Left ventricle myocardium inferior (tissue), 1 donor: Measurements from ENCODE around the gene ZNF485. TPM values are rescaled to one million over a fixed set of nuclear protein-coding genes. Genes with fewer than 3 reads are reported as not detected.

Source experiments
- DNase-seq: peaks from one replicate; pipeline ENCODE4 v3.0.0-alpha.2; 2020
- H3K27ac ChIP-seq: fragments of 200-600 bp; replicated peaks from 2 replicates; pipeline ENCODE4 v1.8.0; 2021
- H3K27me3 ChIP-seq: fragments of 200-600 bp; 2 replicates; pipeline ENCODE4 v1.8.0; 2021; ENCODE audit warnings: low read depth
- H3K36me3 ChIP-seq: fragments of 200-600 bp; 2 replicates; pipeline ENCODE4 v1.8.0; 2021
- H3K4me1 ChIP-seq: fragments of 200-600 bp; 2 replicates; pipeline ENCODE4 v1.8.0; 2021
- H3K4me3 ChIP-seq: fragments of 200-600 bp; 2 replicates; pipeline ENCODE4 v1.8.0; 2021; ENCODE audit warnings: mild to moderate bottlenecking, moderate library complexity
- H3K9me3 ChIP-seq: fragments of 200-600 bp; replicated peaks from 2 replicates; pipeline ENCODE4 v1.8.0; 2021
- CTCF ChIP-seq: fragments of 200-600 bp; IDR thresholded peaks from 2 replicates; pipeline ENCODE4 v1.8.0; 2021; ENCODE audit warnings: antibody characterized with exemption, mild to moderate bottlenecking, borderline replicate concordance
- intact Hi-C: fragments of 100-400 bp; cut with micrococcal nuclease; formaldehyde crosslinking; loops from one replicate; pipeline ENCODE4 v1.11.0; 2022
- total RNA-seq: library from RNA; stranded (reverse); fragmentation: NEBNext Ultra II Directional; extraction: Animal tissue kit (Norgen Biotek cat#: 25700); gene quantifications from one replicate; pipeline ENCODE4 v1.2.1, GENCODE V29; 2021
- donor health status: DM: no; HTN: yes; CAD: no; lungs with severe emphysema.

ZNF485 gene
- total RNA-seq, 1 donor from 2014 or later: 1.5 TPM

GRCh38 chr10:43645866-43646265 lies 39.6 kb downstream of the ZNF485 start:
- Histone ChIP-seq H3K4me1 (peaks cover 19% of the 10 kb centered on the region), H3K27ac (no peak overlapping the region), H3K36me3 (peaks cover 57% of the 10 kb centered on the region), H3K27me3 (no peaks in the 10 kb centered on the region), H3K9me3 (peaks cover 62% of the 10 kb centered on the region), H3K4me3 (no peak overlapping the region)
- intact Hi-C loops: no loop called here
- no peak for DNase-seq
- no peak for TF ChIP-seq CTCF

GRCh38 chr10:43647576-43647975 lies 41.3 kb downstream of the ZNF485 start:
- DNase-seq: no peak
- Histone ChIP-seq H3K9me3 (peaks cover 45% of the 10 kb centered on the region), H3K27me3 (no peaks in the 10 kb centered on the region), H3K27ac (no peak overlapping the region), H3K4me1 (peaks cover 19% of the 10 kb centered on the region), H3K36me3 (peaks cover 44% of the 10 kb centered on the region), H3K4me3 (peak overlapping the region; percentile 96)
- intact Hi-C loops: no loop called here
- no peak for TF ChIP-seq CTCF

GRCh38 chr10:43648095-43648397 lies 41.8 kb downstream of the ZNF485 start:
- Histone ChIP-seq H3K27me3 (no peaks in the 10 kb centered on the region), H3K36me3 (peaks cover 39% of the 10 kb centered on the region), H3K9me3 (peaks cover 40% of the 10 kb centered on the region), H3K4me1 (peaks cover 19% of the 10 kb centered on the region), H3K4me3 (peak overlapping the region; percentile 96), H3K27ac (peak overlapping the region; percentile 92)
- intact Hi-C loops: no loop called here
- no peak for TF ChIP-seq CTCF
- DNase-seq: no peak

GRCh38 chr10:43648398-43649184 lies 42.4 kb downstream of the ZNF485 start, which contains the start of gene ZNF32:
ZNF32 (minus strand) TSS chr10:43648881; CDS start chr10:43646133, 2,748 bp downstream.
- intact Hi-C loops: no loop called here
- peak; percentile 88 for DNase-seq
- peak within 1 kb of the TSS; percentile 92 for H3K27ac ChIP-seq
- TF ChIP-seq CTCF: no peak
- H3K4me3 ChIP-seq: peak within 1 kb of the TSS; percentile 96
- peaks cover 19% of the 10 kb centered on the region for H3K4me1 ChIP-seq
- H3K9me3 ChIP-seq: peaks cover 34% of the 10 kb centered on the region
- H3K27me3 ChIP-seq: no peaks in the 10 kb centered on the region
- H3K36me3 ChIP-seq: peaks cover 34% of the 10 kb centered on the region

GRCh38 chr10:43649185-43649523 lies 42.9 kb downstream of the ZNF485 start:
- Histone ChIP-seq H3K9me3 (peaks cover 29% of the 10 kb centered on the region), H3K4me3 (peak overlapping the region; percentile 96), H3K27ac (peak overlapping the region; percentile 92), H3K27me3 (no peaks in the 10 kb centered on the region), H3K4me1 (peaks cover 19% of the 10 kb centered on the region), H3K36me3 (peaks cover 28% of the 10 kb centered on the region)
- TF ChIP-seq CTCF: no peak
- no peak for DNase-seq
- intact Hi-C loops: no loop called here
